ENCODE data around the gene PCP4L1.
"Not testable (repeated sequence)": the region's sequence is repeated elsewhere in the genome, so short reads cannot be mapped to it uniquely, and the experiment has no call there.

The PCP4L1 gene

DNA sequence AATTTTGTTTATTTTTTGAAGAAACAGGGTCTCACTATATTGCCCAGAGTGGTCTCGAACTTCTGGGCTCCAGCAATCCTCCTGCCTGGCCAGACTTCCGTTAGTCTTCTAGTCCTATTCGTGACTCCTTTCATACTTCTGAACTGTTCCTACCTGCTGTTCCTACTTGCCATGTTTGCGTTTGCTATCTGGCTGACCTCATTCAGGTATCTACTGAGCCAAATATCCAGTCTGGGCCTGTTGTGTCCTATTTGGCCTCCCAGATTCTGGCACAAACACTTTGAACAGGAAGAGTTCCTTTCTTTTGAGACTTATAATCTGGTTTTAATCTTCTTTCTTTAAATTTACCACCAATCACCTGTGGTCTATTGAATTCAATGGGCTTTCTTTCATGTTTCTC lies 13.7 kb upstream of the PCP4L1 start:
- no peak overlapping the region for H3K4me3 ChIP-seq (ENCODE audit: low read depth, low read length)
- no peak for DNase-seq (ENCODE audit: low read depth)
- TF ChIP-seq, protein P1, sequence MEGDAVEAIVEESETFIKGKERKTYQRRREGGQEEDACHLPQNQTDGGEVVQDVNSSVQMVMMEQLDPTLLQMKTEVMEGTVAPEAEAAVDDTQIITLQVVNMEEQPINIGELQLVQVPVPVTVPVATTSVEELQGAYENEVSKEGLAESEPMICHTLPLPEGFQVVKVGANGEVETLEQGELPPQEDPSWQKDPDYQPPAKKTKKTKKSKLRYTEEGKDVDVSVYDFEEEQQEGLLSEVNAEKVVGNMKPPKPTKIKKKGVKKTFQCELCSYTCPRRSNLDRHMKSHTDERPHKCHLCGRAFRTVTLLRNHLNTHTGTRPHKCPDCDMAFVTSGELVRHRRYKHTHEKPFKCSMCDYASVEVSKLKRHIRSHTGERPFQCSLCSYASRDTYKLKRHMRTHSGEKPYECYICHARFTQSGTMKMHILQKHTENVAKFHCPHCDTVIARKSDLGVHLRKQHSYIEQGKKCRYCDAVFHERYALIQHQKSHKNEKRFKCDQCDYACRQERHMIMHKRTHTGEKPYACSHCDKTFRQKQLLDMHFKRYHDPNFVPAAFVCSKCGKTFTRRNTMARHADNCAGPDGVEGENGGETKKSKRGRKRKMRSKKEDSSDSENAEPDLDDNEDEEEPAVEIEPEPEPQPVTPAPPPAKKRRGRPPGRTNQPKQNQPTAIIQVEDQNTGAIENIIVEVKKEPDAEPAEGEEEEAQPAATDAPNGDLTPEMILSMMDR (conservative IDR thresholded peaks at IDR 0.05; ENCODE audit: low read depth, low read length): no peak

DNA sequence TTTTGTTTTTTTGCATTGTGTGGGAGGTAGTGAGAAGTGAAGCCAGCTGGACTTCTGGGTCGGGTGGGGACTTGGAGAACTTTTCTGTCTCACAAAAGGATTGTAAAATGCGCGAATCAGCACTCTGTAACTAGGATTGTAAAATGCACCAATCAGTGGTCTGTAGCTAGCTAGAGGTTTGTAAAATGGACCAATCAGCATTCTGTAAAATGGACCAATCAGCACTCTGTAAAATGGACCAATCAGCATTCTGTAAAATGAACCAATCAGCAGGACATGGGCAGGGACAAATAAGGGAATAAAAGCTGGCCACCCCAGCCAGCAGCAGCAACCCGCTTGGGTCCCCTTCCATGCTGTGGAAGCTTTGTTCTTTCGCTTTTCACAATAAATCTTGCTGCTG lies 8.4 kb upstream of the PCP4L1 start:
- not testable (repeated sequence) for H3K4me3 ChIP-seq (ENCODE audit: low read depth, low read length); DNase-seq (ENCODE audit: low read depth)

DNA sequence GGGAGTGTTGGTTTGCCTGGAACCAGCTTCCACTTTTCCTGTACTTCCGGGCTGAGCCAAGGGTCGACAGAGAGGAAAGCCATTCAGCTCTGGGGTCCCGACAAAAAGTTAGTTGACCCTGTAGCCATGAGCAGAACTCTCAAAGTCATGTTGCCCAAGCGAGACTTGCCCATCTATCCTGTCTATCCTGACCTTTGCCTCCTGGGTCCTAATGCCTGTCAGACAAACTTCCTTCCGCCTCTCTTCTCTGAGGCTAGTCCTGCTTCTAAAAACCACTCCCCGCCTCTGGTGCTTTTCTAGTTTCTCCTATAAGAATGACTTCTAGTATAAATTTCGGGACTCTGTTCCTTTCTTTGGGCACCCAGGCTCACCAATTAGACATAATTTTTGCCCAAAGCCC lies 7.7 kb upstream of the PCP4L1 start:
- TF ChIP-seq, protein P1 (conservative IDR thresholded peaks at IDR 0.05; ENCODE audit: low read depth, low read length): no peak
- no peak for DNase-seq (ENCODE audit: low read depth)
- no peak overlapping the region for H3K4me3 ChIP-seq (ENCODE audit: low read depth, low read length)

DNA sequence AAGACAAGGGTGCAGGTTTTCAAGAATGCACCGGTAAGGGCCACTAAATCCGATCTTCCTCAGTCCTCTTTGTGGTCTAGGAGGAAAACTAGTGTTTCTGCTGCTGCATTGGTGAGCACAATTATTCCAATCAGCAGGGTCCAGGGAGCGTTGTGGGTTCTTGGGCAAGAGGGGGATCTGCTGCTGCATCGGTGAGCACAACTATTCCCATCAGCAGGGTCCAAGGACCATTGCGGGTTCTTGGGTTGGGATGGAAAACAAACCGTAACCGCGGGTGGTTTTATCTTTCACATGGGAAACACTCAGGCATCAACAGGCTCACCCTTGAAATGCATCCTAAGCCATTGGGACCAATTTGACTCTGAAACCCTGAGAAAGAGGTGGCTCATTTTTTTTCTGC lies 7.0 kb upstream of the PCP4L1 start:
- TF ChIP-seq, protein P1 (conservative IDR thresholded peaks at IDR 0.05; ENCODE audit: low read depth, low read length): no peak
- no peak for DNase-seq (ENCODE audit: low read depth)
- no peak overlapping the region for H3K4me3 ChIP-seq (ENCODE audit: low read depth, low read length)

DNA sequence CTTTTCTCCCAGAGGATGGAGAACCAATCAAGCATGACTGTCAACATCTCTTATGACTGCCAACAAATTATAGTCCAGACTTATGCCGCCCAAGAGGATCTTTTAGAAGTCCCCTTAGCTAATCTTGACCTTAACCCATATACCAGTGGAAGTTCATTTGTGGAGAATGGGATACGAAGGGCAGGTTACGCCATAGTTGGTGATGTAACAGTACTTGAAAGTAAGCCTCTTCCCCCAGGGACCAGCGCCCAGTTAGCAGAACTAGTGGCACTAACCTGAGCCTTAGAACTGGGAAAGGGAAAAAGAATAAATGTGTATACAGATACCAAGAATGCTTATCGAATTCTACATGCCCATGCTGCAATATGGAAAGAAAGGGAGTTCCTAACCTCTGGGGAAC lies 3.2 kb upstream of the PCP4L1 start:
- not testable (repeated sequence) for DNase-seq (ENCODE audit: low read depth); H3K4me3 ChIP-seq (ENCODE audit: low read depth, low read length)

DNA sequence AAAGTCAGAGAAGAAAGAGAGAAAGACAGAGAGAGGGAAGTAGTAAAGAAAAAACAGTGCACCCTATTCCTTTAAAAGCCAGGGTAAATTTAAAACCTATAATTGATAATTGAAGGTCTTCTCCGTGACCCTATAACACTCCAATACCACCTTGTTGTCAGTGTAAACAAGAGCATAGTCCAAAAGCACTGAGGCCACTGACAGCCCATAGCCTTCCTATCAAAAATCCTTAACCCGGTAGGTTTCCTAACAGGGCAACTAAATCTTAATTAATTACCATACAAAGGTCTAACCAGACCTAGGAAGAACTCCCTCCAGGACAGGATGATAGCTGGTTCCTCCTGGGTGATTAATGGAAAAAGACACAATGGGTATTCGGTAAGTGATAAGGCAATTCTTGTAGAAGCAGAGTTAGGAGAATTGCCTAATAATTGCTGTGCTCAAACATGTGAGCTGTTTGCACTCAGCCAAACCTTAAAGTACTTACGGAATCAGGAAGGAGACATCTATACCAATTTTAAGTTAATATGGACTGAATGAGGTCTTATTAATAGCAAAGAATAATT lies 2.5 kb upstream of the PCP4L1 start:
- DNase-seq (ENCODE audit: low read depth); H3K4me3 ChIP-seq (ENCODE audit: low read depth, low read length): not testable (repeated sequence)

DNA sequence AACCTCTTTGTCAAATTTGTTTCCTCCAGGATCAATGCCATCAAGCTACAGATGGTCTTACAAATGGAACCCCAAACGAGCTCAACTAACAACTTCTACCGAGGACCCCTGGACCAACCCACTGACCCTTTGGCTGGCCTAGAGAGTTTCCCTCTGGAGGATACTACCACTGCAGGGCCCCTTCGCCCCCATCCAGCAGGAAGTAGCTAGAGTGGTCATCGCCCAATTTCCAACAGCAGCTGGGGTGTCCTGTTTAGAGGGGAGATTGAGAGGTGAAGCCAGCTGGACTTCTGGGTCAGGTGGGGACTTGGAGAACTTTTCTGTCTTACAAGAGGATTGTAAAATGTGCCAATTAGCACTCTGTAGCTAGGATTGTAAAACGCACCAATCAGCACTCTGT lies 1.4 kb upstream of the PCP4L1 start:
- not testable (repeated sequence) for H3K4me3 ChIP-seq (ENCODE audit: low read depth, low read length); DNase-seq (ENCODE audit: low read depth)

DNA sequence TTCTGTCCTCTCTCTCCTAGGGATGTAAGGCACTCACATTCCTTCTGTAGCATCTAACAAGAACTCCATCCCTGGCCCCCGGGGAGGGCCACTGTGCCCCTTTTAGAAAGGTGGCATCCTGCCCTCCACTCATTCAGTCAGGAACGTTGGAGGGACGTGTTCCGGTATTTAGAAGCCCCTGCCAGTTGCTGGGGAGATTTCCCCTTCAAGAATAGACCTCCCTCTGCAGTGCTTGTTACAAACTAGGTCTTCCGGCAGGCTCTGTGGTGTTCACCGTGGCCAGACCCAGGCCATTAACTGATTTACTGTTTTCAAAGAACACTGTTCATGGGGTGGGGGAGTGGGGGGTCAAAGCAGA lies 779 bp downstream of the PCP4L1 start:
- H3K4me3 ChIP-seq (ENCODE audit: low read depth, low read length): no peak overlapping the region
- DNase-seq (ENCODE audit: low read depth): no peak
- TF ChIP-seq, protein P1 (conservative IDR thresholded peaks at IDR 0.05; ENCODE audit: low read depth, low read length): no peak

DNA sequence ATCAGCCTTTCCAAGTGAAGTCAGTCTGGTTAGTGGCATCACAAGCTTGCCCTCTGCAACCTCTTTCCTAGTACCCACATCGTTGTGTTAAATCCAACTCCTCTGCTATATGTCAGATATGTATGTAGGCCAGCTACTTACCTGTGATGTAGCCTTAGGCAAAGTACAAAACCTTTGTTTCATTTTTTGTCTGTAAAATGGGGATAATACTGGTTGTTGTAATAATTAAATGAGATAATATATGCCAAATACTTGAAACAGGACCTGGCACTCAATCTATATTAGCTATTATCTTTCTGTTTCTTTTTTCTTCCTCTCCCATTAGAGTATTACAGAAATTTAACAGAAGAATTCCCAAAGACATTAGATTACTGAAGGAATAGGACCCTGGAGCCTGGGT lies 1.2 kb downstream of the PCP4L1 start:
- no peak overlapping the region for H3K4me3 ChIP-seq (ENCODE audit: low read depth, low read length)
- TF ChIP-seq, protein P1 (conservative IDR thresholded peaks at IDR 0.05; ENCODE audit: low read depth, low read length): no peak
- DNase-seq (ENCODE audit: low read depth): no peak
